NCI-H524 (cell line): ENCODE data around the gene TXNDC2.

ENCODE experiments used
- DNase-seq, 2 experiments: peaks; one replicate each; lab custom pipeline; 2025; lab: John Stamatoyannopoulos, UW

The TXNDC2 gene

GRCh38 chr18:9931678-9932077 is 45.9 kb downstream of the TXNDC2 start:
- DNase-seq = no peak

GRCh38 chr18:9933865-9934264 is 48.1 kb downstream of the TXNDC2 start:
- DNase-seq = no peak

DNA sequence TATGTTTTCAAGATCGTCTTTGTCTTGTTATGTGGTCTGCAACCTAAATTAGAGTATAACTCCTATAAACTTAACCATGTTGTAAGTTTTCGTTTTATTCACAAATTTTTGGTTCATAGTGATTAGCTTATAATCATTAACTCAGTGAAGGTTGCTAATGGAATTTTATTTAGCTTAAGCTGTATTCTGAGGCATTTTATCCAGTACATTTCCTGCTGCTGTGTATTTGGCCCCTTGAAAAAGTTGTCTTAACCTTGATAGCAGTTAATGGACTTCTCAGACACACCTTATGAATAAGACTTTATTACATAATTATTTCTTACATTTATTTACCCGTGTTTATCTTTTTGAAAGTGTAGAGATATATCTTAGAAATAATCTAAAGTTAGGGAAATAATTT is 48.5 kb downstream of the TXNDC2 start:
- DNase-seq = no peak
